Testis (tissue), 3 donors: ENCODE results near the gene MAST3. TPM values are rescaled to one million over a fixed set of nuclear protein-coding genes. Genes with fewer than 3 reads are reported as not detected.
A peak's percentile ranks its signal among the peaks of the same experiment; 100 is the strongest.

Experiments
- DNase-seq: peaks from one replicate; pipeline ENCODE4 v3.0.0-alpha.2; 2019
- H3K27ac ChIP-seq, 2 donors: fragments of 200-600 bp; sonication (generic); one replicate each; pipeline ENCODE4 v1.5.1; 2019
- H3K27me3 ChIP-seq: fragments of 200-600 bp; sonication (generic); one replicate; pipeline ENCODE4 v1.5.1; 2019
- H3K36me3 ChIP-seq: fragments of 200-600 bp; sonication (generic); one replicate; pipeline ENCODE4 v1.5.1; 2017; ENCODE audit warnings: low read depth; ENCODE audit errors: missing control alignments
- H3K4me1 ChIP-seq: fragments of 200-600 bp; sonication (generic); one replicate; pipeline ENCODE4 v1.5.1; 2019
- H3K4me3 ChIP-seq, 2 donors: fragments of 200-600 bp; sonication (generic); one replicate each; pipeline ENCODE4 v1.5.1; 2017 to 2019
- H3K9me3 ChIP-seq: fragments of 200-600 bp; sonication (generic); one replicate; pipeline ENCODE4 v1.5.1; 2017
- POLR2A ChIP-seq: fragments of 450-650 bp; IDR thresholded peaks from one replicate; pipeline ENCODE4 v1.6.1; 2017; ENCODE audit warnings: antibody characterized with exemption, mild to moderate bottlenecking, moderate library complexity
- WGBS, 2 donors: methylation state at CpG; one replicate each; pipeline ENCODE4 v1.1.5; 2018; 5-methylcytosine and 5-hydroxymethylcytosine counted together
- intact Hi-C: fragments of 100-400 bp; cut with DNase I; formaldehyde crosslinking; loops from one replicate; pipeline ENCODE4 v1.15.1; 2023; ENCODE audit warnings: low total_unique reads
- polyA plus RNA-seq: library from polyadenylated mRNA; stranded (reverse); fragments of 350-450 nt; fragmentation: Illumina TruSeq; extraction: RNeasy Lipid Tissue Mini Kit (QIAGEN cat#74804); gene quantifications from one replicate; pipeline ENCODE4 v1.2.3, GENCODE V29; 2014; ENCODE audit warnings: low read depth, low replicate concordance; ENCODE audit not compliant: insufficient read depth
- total RNA-seq, 2 donors: library from RNA; depleted of rRNA; stranded (reverse); fragments of >200 nt; gene quantifications; one replicate each; pipeline ENCODE4 v1.2.3, GENCODE V29; 2016
- TF ChIP-seq, protein P1 (sequence below), 3 experiments: fragments of 450-650 bp in 2 of 3; fragments of 200-600 bp in 1 of 3; sonication (generic) in 1 of 3; IDR thresholded peaks; one replicate each; pipeline ENCODE4 v1.5.1; 2016 to 2019; ENCODE audit warnings: antibody characterized with exemption in 3 of 3, mild to moderate bottlenecking in 2 of 3, moderate library complexity in 1 of 3

Gene MAST3
- total and polyA plus RNA-seq, 3 donors from 2014 or later = 5.0 to 11.2 (median 9.7) TPM

DNA sequence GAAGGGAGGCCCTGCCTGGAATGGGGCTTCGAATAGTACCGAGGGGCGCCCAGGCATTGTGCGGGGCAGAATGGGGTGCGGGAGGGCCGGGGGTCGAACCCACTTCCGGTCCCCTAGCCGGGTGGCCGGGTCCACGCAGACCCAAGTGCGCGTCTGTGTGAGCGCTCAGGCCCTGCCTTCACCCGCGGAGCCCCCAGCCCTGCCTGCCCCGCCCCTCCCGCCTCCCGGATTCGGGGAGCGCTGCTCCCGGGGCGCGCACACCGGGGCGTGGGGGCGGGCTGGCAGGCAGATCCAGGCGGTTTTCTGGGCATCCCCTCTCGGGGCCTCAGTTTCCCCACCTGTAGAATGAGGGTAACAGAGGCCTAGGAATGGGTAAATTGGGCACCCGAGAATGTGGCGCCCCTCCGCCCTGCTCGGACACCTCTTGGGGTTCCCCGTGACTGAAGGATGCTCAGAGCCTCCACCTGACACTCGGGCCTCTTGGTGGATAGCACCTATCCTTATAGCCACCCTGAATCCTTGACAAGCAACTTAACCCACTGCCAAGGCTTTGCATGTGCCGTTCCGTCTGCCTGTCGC, 56.1 kb downstream of the MAST3 start:
- Histone ChIP-seq H3K27me3 (no peaks in the 10 kb centered on the region), H3K36me3 (no peaks in the 10 kb centered on the region), H3K9me3 (no peaks in the 10 kb centered on the region), H3K27ac (peak overlapping the region; percentile 95 to 96), H3K4me1 (peaks cover 33% of the 10 kb centered on the region), H3K4me3 (peak overlapping the region; percentile 70 to 94)
- 2 to 5% methylated on average over 9 to 30 of the region's 38 CpGs for WGBS, 2 donors
- intact Hi-C loops = no loop called here
- TF ChIP-seq, protein P1, sequence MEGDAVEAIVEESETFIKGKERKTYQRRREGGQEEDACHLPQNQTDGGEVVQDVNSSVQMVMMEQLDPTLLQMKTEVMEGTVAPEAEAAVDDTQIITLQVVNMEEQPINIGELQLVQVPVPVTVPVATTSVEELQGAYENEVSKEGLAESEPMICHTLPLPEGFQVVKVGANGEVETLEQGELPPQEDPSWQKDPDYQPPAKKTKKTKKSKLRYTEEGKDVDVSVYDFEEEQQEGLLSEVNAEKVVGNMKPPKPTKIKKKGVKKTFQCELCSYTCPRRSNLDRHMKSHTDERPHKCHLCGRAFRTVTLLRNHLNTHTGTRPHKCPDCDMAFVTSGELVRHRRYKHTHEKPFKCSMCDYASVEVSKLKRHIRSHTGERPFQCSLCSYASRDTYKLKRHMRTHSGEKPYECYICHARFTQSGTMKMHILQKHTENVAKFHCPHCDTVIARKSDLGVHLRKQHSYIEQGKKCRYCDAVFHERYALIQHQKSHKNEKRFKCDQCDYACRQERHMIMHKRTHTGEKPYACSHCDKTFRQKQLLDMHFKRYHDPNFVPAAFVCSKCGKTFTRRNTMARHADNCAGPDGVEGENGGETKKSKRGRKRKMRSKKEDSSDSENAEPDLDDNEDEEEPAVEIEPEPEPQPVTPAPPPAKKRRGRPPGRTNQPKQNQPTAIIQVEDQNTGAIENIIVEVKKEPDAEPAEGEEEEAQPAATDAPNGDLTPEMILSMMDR (IDR thresholded peaks at IDR 0.05) = no peak
- no peak for TF ChIP-seq POLR2A
- DNase-seq = no peak

DNA sequence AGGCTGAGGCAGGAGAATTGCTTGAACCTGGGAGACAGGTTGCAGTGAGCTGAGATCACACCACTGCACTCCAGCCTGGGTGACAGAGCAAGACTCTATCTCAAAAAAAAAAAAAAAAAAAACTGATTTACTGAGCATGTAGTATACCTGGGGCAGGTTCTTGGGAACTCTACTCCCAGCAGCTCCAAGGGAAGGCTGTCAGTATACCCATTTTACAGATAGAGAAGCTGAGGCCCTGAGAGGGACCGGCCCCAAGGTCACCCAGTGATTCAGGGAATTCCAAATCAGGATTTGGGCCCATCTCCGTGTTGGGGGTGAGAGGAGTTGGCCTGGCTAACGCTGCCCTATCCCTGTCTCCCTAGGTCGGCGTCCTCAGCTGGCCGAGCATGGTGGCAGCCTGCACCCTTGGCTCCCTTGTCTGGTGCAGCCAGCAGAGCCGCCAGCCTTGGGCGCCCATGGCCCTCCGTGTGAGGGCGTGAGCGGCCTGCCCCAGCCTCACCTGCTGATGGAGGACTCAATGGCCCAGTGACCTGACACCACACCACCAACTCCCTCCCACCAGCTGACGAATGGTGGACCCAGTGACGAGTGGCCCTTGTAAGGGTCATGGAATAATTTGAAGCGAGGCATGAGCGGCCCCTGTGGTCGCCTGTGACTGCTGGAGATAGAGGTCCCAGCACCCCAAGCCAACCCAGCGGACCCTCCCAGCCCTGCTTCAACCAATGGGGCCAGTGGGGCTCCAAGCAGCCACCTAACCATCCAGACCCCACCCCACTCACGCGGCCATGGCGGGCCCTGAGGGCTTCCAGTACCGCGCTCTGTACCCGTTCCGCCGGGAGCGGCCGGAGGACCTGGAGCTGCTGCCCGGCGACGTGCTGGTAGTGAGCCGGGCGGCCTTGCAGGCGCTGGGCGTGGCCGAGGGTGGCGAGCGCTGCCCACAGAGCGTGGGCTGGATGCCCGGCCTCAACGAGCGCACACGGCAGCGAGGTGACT, 57.8 kb downstream of the MAST3 start:
- H3K4me1 ChIP-seq = peaks cover 34% of the 10 kb centered on the region
- no peak for TF ChIP-seq POLR2A
- TF ChIP-seq, protein P1 (IDR thresholded peaks at IDR 0.05) = no peak
- WGBS, 2 donors = 80 to 93% methylated on average over 3 to 37 of the region's 43 CpGs

DNA sequence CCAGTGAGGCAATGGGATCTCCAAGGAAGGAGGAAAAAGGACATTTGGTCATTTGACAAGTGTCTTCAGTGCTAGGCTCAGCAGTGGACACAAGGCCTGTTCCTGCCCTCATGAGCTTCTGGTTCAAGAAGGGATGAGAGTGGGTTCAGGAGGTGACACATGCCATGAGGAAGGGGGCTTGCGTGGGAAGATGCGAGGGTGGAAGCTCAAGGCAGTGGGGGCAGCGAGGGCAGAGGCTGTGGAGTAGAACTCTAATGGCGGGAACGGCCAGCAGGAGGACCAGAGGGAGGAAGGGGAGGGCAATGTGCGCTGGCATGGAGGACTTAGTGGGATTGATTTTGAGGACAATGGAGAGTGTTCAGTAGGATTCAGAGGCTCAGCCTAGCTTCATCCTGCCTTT, 58.7 kb downstream of the MAST3 start:
- Histone ChIP-seq H3K36me3 (no peaks in the 10 kb centered on the region), H3K9me3 (no peaks in the 10 kb centered on the region), H3K4me1 (peaks cover 40% of the 10 kb centered on the region), H3K4me3 (no peak overlapping the region), H3K27ac (peak overlapping the region; percentile 42 to 76), H3K27me3 (no peaks in the 10 kb centered on the region)
- intact Hi-C loops = no loop called here
- TF ChIP-seq, protein P1 (IDR thresholded peaks at IDR 0.05) = no peak
- TF ChIP-seq POLR2A = no peak
- WGBS, 2 donors = 72 to 93% methylated on average over 6 of the region's 6 CpGs
- DNase-seq = no peak

More for the DNA sequence above, 57.8 kb downstream of the MAST3 start:
- H3K9me3 ChIP-seq = no peaks in the 10 kb centered on the region
- no peaks in the 10 kb centered on the region for H3K27me3 ChIP-seq
- no peaks in the 10 kb centered on the region for H3K36me3 ChIP-seq
- no peak overlapping the region for H3K4me3 ChIP-seq
- intact Hi-C loops = no loop called here
- no peak for DNase-seq
- peak overlapping the region; percentile 42 to 76 for H3K27ac ChIP-seq

DNA sequence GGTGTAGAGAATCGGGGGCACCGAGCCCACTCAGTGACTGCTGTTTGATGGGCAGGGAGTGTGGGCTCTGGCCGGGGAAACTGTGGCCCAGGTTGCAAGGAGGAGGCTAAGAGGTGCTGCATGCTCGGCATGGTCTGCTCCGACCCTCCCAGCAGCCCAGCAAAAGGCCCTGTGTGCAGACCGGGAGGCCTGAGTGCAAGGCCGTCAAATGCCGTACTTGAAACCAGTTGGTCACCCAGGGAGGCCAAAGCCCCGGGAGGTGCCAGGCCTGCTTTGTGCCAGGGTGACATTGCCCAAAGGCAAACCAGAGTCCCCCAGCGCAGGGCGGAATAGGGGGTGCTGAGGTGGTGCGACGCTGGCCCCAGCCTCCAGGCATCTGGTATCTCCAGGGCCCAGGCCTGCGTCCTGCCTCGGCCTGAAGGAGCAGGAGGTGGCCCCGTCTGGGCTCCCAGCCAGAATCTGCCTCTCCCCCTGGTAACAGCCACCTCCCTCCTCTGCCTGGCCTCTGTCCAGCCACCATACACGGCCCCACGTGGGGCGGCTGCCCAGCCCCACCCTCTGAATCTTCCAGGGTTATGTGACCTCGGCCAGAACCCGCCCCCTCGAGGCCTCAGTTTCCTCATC, 59.4 kb downstream of the MAST3 start:
- no peak overlapping the region for H3K4me3 ChIP-seq
- H3K36me3 ChIP-seq = no peaks in the 10 kb centered on the region
- WGBS, 2 donors = 30 to 36% methylated on average over 9 to 19 of the region's 22 CpGs
- TF ChIP-seq POLR2A = no peak
- TF ChIP-seq, protein P1 (IDR thresholded peaks at IDR 0.05) = no peak
- DNase-seq = peak; percentile 96
- H3K27me3 ChIP-seq = no peaks in the 10 kb centered on the region
- peaks cover 43% of the 10 kb centered on the region for H3K4me1 ChIP-seq
- intact Hi-C loops = no loop called here
- H3K9me3 ChIP-seq = no peaks in the 10 kb centered on the region
- H3K27ac ChIP-seq = peak overlapping the region; percentile 42 to 76
